OCI-M2 (cell line): ENCODE results near the gene HPN.
A peak's percentile ranks its signal among the peaks of the same experiment; 100 is the strongest.
"Not testable (repeated sequence)": the region's sequence is repeated elsewhere in the genome, so short reads cannot be mapped to it uniquely, and the experiment has no call there.

ENCODE experiments used
- DNase-seq: peaks from one replicate; lab custom pipeline; 2025; ENCODE audit not compliant: unreplicated experiment; lab: John Stamatoyannopoulos, UW

Gene HPN

DNA sequence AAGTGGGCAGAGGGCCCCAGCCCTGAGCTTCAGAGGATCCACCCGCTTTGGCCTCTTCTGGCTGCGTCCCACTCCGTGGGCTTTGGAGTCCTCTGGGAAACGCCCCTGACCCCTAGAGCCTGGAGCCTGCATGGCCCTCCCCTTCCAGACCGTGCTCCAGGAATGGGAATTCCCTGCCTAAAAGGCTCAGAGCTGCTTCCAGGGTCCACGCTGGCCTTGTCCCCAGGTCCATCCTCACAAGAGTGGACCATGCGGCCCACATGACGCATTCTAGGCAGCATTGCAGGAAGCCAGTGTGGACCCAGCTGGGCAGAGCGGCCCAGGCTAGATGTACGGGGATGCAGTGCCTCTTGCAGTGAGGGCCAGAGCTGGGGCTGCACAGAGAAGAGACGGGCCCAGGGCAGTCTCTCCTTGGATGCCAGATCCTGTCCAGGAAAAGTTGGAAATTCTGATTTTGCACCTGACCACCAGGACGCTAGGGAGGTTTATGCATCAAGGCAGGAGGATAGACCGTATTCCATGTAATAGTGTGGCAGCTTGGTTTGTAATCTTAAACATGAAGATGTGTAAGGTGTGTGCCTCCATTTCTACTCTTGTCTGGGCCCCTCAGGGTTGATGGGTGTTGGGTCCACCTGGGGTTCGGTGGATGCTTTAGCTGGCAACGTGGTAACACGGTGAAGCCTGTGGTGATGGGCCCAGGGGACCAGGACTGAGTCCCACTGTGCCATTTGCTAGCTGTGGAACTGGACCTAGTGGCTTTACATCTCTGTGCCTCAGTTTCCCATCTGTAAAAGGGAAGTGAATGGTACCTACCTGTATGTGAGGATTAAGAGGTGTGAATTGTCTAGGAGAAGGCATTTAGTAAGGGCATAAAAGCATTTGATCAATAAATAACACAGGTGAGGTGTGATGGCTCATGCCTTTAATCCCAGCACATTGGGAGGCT is 59.3 kb downstream of the HPN start:
- no peak for DNase-seq

DNA sequence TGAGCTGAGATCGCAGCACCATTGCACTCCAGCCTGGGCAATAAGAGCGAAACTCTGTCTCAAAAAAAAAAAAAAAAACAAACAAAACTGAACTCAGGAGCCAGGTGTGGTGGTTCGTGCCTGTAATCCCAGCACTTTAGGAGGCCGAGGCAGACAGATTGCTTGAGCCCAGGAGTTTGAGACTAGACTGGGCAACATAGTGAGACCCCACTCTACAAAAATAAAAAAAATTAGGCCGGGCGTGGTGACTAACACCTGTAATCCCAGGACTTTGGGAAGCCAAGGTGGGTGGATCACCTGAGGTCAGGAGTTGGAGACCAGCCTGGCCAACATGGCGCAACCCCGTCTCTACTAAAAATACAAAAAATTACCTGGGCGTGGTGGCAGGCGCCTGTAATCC is 60.4 kb downstream of the HPN start:
- not testable (repeated sequence) for DNase-seq

DNA sequence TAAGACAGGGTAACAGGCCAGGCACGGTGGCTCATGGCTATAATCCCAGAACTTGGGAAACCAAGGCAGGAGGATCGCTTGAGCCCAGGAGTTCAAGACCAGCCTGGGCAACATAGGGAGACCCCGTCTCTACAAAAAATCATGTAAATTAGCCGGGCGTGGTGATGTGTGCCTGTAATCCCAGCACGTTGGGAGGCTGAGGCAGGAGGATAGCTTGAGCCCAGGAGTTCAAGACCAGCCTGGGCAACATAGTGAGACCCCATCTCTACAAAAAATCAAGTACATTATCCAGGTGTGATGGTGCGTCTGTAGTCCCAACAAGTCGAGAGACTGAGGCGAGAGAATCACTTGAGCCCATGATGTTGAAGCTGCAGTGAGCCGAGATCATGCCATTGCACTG is 62.1 kb downstream of the HPN start:
- DNase-seq: not testable (repeated sequence)

DNA sequence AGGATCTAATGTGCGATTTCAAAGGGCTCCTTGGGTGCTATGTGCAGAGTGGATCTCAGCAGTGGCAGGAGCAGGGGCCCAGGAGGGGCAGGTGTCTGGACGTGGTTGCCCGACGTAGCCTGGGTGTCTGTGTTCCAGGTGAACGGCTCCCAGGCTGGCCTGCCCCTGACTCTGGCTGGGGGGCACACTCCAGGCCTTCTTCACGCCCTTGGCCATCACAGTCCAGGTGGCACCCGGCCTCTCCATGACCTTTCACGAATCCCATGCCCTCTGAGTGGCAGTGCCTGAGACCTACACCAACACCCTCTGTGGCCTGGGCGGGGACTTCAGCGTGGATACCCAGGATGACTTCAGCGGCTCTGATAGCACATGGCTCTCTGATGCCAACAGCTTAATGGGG is 62.8 kb downstream of the HPN start:
- no peak for DNase-seq

DNA sequence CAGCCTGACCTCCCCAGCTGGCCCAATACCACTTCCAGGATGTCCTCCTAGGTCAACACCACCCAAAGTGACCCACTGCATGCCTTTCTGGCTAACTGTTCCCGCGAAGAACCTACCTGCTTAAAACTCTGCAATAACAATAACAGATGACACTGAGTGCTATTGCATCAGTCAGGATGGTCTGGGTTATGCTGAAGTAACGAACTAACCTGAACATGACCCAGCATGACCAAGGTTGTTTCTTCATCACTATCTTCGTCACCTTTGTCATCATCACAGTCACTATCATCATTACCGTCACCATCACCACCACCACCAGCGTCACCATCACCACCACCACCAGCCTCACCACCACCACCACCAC is 63.5 kb downstream of the HPN start:
- no peak for DNase-seq

DNA sequence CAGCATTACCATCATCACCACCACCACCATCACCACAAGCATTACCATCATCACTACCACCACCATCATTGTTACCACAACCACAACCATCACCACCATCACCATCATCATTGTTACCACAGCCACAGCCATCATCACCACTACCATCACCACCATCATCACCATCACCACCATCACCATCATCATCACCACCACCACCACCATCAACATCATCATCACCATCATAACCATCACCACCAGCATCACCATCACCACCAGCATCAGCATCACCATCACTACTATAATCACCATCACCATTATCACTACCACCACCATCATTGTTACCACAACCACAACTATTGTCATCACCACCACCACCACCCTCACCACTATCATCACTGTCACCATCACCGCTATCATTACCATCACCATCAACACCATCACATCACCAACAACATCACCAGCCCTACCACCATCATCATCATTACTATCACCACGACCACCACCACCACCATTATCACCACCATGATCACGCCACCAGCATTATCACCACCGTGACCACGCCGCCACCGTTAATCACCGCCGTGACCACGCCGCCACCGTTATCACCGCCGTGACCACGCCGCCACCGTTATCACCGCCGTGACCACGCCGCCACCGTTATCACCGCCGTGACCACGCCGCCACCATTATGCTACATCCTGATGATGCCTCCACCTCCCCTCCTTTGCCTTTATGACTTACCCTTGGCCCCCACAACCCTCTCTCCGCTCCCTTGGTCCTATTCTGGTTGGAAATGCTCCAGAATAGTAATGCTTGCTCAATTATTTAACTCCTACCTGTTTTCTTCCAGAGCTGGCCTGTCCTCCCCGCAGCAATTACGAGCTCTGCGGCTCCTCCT is 64.1 kb downstream of the HPN start:
- DNase-seq: no peak

DNA sequence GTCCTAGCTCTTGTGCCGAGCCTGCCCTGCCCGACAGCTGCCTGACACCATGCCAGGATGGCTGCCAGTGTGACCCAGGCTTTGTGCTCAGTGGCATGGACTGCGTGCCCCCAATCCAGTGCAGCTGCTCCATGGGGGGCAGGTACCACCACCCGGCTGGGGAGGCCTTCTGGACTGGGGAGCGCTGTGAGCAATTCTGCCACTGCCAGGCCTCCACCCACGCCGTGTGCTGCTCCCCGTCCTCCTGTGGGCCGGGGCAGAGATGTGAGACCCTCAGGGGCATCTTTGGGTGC is 64.7 kb downstream of the HPN start:
- DNase-seq: no peak

DNA sequence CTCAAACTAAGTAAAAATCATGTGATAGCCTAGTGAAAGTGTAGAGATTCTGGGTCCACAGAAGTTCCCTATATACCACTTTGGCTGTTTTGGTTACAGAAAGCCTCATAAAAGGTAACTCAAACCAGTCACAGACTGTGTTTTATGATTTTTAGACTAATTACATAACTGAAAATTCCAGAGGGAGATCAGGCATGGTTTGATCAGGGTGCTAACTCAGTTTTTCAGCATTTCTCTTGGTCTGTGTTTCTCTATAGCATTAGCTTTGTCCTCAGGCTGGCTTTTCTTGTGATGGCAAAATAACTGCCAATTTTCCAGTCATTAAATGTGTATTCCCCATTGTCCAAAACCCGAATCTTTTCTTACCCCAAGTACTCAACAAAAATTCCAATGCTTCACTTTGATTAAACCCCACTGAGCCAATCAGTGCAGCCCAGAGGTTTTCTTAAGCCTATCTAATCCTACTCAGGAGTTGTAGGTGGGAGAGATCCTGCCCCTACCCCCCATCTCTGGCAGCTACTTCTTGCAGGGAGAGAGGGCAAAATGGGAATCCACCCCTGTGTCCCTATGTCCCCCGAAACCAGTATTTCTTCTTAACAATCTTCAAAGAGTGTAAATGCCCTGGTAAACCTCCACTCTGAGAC is 65.5 kb downstream of the HPN start:
- DNase-seq: no peak

DNA sequence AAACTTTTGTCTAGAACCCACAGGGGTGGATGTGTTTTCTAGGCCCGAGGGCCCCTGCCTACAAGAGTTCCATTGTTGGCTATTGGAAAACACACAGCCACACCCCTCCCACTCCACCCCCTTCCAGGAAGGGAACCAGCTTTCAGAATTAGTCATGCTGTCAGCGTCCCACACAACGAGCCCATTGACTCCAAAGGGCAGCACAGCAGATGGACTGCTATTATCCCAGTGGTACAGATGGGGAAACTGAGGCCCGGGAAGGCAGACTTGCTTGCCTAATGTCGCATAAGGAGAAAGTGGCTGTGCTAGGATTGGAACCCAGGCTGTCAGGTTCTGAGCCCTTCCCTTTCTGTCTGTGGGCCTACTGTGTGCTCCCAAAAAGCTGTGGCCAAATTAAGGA is 66.0 kb downstream of the HPN start:
- DNase-seq: no peak

DNA sequence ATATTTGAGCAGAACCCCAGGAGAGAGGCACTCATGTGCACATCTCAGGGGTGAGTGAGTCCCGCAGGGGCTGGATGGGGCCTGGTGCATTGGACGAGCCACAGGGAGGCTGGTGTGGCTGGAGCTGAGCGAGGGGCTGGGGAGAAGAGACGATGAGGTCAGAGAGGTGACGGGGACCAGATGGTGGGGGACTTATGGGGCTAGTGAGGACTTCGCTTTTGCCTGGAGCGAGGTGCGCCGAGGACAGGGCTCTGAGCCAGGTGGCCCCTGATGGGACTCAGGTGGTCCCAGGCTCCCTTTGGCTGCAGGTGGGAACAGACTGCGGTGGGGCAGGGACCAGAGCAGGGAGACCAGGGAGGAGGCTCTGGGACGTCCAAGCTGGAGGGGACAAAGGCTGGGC is 67.2 kb downstream of the HPN start:
- no peak for DNase-seq

DNA sequence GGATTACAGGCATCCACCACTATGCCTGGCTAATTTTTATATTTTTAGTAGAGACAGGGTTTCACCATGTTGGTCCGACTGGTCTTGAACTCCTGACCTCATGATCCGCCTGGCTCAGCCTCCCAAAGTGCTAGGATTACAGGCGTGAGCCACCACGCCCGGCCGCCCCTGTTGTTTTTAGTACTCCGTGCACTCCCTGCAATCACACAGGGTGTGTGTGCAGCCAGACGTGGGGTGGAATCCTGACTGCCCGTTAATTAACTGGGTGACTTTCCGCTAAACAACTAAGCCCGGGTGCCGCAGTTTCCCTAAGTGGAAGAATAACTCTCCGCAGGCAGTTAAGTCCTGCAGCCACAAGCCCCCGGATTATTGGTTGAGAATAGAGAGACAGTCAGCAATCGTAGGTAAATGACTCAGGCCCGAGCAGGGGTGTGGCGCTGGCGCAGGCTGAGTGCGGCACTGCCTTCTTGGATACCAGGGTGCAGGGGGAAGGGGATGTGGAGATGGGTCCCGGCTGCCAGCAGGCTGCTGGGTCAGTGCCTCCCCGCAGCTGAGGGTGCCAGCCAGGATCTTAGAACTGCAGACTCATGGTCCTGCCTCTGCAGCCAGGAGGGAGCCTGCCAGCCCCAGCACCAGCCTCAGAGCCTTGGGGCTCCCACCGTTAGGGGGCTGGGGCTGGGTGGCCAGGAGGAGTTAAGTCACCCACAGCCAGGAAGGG is 68.0 kb downstream of the HPN start:
- DNase-seq: no peak

DNA sequence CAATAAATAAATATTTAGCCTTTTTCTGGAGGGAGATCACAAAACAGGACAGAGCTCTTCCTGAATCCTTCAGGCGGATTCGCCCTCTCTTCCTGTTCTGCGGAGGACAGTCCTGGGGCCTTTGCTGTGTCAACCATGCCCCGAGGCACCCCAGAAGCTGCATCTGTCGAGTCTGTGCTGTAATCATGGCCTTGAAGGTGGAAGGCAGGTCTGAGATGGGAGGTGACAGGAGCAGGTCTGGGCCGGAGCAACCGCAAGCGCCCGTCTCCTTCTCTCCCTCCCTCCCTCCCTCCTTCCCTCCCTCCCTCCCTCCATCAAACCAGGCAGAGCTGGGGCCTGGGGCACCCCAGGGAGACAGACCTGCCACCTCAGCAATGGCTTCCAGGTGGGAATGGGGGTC is 69.5 kb downstream of the HPN start:
- no peak for DNase-seq

DNA sequence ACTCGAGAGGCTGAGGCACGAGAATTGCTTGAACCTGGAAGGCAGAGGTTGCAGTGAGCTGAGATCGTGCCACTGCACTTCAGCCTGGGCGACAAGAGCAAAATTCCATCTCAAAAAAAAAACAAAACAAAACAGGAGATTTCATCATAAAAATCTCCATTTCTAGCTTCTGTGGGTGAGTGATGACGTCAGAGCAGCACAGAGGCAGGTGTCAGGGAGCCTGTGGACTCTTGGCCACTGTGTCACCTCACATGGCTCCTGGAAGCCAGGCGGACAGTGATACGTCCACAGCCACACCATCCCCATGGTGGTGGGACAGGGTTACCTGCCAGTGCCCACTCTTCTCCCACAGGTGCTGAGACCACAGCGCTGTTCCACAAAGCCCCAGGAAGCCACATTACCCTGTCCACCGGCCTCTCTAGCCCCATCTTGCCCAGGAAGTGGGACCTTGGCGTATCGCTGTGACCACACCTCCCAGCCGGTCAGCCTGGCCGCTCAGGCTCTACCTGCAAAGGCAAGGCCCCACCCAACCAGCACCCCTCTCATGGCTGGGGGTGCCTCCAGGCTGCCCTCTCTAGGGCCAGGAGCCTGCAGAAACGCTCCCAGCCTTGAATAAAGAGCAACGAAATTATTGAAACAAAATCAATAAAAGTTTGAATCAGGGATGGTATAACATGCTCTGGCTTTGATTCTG is 71.6 kb downstream of the HPN start:
- DNase-seq: no peak

DNA sequence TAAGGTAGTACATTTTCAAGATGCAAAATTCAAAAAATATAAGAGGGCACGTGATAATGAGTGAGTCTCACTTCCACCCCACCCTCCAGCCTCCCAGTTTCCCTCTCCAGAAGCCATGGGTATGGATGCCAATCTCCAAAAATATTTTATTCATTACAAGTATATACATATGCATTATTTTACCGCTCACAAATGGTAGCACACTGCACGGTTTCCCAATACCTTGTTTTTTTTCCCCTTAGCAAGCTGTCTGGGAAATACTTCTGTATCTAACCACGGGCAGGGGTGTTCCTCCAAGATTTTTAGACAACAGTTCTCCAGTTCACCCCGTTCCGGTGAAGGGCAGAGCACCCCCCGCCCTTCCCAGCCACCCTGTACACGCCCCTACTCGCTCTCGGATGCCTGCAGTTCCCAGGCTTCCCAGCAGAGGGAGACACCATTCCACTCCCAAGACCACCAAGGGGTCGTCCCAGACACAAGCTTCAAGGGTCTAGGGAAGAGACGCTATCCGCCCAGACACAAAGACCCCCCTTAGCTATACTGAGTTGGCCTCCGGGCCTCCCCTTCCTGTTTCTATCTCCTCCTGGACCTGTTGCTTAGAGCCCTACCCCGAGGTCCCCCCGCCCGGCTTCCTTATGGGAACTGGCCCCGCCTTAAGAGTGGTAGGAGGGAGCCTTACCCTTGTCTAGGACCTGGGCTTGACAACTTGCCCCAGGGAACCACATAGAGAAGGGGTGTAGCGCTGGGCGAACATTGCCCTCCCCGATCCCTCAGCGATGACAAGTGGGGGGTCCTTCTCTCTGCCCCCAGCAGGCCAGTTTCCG is 73.0 kb downstream of the HPN start:
- DNase-seq: peak; percentile 88

DNA sequence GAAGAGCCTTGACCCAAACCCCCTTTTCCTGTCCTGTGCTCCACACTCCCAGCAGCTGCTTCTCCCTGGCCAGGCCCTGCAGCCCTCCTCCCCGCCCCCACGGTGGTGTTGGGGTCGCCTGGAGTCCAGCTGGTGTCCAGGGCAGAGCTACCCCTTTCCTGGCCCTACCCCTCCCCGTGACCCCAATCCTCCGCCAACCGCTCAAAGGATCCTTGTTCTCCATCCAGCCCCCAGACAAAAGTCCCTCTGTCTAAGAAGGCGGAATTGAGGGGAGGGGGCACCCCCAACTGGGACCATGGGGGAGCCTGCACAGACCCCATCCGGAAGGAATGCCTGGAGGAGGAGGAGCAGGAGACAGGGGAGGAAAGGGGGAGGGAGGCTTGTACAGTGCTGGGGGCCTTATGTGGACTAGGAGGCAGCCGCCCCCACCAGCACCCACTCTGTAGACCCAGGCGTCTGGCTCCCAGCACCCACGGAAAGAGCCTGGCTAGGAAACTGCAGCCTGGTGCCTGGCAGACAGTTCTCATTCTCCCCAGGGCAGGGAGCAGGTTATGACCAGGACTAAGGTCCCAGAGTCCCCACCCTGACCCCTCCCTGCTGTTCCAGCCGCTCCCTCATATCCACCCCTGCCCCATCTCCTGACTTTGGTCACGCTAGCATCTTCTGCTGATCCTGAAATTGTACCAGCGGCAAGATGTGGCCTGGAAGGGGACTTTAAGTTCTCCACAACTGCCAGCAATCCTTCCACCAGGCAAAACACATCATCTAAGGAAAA is 73.8 kb downstream of the HPN start, which contains the start of gene FXYD3:
FXYD3 (plus strand) TSS at position 647 of the 775 bp plus-strand sequence. CDS start 3,554 bp downstream, outside the sequence.
- DNase-seq: no peak
